Activated naive CD4-positive, alpha-beta T cell treated with anti-CD3 and anti-CD28 coated beads for 36 hours (primary cell): ENCODE data around the gene TRIP13. TPM values are rescaled to one million over a fixed set of nuclear protein-coding genes. Genes with fewer than 3 reads are reported as not detected.
"Not testable (repeated sequence)": the region's sequence is repeated elsewhere in the genome, so short reads cannot be mapped to it uniquely, and the experiment has no call there.

Experiments
- CTCF ChIA-PET: fragments of 350-600 bp; sonication (Branson Sonifier 250); formaldehyde crosslinking; loops from one replicate; lab custom pipeline; 2021; ENCODE audit warnings: antibody characterized with exemption; lab: Charles Lee
- DNase-seq: peaks from one replicate; pipeline ENCODE4 v3.0.0-alpha.2; 2020
- H3K27ac Mint-ChIP-seq: one replicate; pipeline ENCODE4 v1.8.0; 2021; ENCODE audit warnings: mild to moderate bottlenecking, mixed read lengths
- H3K27me3 Mint-ChIP-seq: one replicate; pipeline ENCODE4 v1.8.0; 2021; ENCODE audit warnings: low read depth, mixed read lengths
- H3K36me3 Mint-ChIP-seq: one replicate; pipeline ENCODE4 v1.8.0; 2021; ENCODE audit warnings: low read depth, mixed read lengths
- H3K4me1 Mint-ChIP-seq: one replicate; pipeline ENCODE4 v1.8.0; 2021; ENCODE audit warnings: low read depth, mixed read lengths
- H3K4me3 Mint-ChIP-seq: one replicate; pipeline ENCODE4 v1.8.0; 2021; ENCODE audit warnings: mild to moderate bottlenecking, moderate library complexity, mixed read lengths
- H3K9me3 Mint-ChIP-seq: one replicate; pipeline ENCODE4 v1.8.0; 2021; ENCODE audit warnings: mixed read lengths
- intact Hi-C: fragments of 100-400 bp; cut with micrococcal nuclease; formaldehyde crosslinking; loops from one replicate; pipeline ENCODE4 v1.15.1; 2023
- total RNA-seq, 2 experiments: library from RNA; stranded (reverse); gene quantifications; one replicate each; pipeline ENCODE4 v1.2.3, GENCODE V29; 2021

The TRIP13 gene
- total RNA-seq, 2 experiments from 2014 or later: 24.0 to 29.9 TPM

DNA sequence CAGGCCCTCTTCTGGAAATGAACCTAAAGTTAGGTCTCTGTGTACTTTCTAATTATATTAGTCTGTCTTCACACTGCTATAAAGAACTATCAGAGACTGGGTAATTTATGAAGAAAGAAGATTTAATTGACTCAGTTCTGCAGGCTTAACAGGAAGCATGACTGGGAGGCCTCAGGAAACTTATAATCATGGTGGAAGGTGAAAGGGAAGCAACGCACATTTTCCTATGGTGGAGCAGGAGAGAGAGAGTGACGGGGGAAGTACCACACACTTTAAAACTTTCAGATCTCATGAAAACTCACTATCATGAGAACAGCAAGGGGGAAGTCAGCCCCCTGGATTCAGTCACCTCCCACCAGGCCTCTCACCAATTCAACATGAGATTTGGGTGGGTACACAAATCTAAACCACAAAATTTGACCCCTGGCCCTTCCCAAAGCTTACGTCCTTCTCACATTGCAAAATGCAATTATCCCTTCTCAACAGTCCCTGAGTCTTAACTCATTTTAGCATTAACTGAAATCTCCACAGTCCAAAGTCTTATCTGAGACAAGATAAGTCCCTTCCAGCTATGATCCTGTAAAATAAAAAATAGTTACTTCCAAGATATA, 40.7 kb downstream of the TRIP13 start:
- H3K36me3 Mint-ChIP-seq: no peaks in the 10 kb centered on the region
- intact Hi-C loops: no loop called here
- peaks cover 12% of the 10 kb centered on the region for H3K4me1 Mint-ChIP-seq
- CTCF ChIA-PET: interaction anchor here (0.6 to 2.0 kb wide), 6 partner anchors 10 to 710 kb away, joined by 3 to 9 read pairs (median 3); no protein-coding TSS in a partner anchor
- no peak overlapping the region for H3K27ac Mint-ChIP-seq
- DNase-seq: no peak
- H3K4me3 Mint-ChIP-seq: no peak overlapping the region
- peaks cover 3% of the 10 kb centered on the region for H3K27me3 Mint-ChIP-seq
- no peaks in the 10 kb centered on the region for H3K9me3 Mint-ChIP-seq

DNA sequence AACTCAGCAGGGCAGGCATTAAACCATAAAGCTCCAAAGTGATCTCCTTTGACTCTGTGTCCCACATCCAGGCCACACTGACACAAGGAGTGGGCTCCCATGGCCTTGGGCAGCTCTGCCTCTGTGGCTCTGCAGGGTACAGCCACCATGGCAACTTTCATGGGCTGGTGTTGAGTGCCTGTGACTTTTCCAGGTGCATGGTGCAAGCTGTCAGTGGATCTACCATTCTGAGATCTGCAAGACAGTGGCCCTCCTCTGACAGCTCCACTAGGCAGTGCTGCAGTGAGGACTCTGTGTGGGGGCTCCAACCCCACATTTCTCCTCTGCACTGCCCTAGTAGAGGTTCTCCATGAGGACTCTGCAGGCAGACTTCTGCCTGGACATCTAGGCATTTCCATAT, 41.3 kb downstream of the TRIP13 start:
- H3K4me1 Mint-ChIP-seq: peaks cover 12% of the 10 kb centered on the region
- CTCF ChIA-PET: interaction anchor here (0.6 to 1.5 kb wide), 6 partner anchors 10 to 709 kb away, joined by 3 to 7 read pairs (median 4); no protein-coding TSS in a partner anchor
- DNase-seq, H3K4me3 Mint-ChIP-seq, H3K27ac Mint-ChIP-seq, H3K27me3 Mint-ChIP-seq, H3K9me3 Mint-ChIP-seq, H3K36me3 Mint-ChIP-seq: not testable (repeated sequence)
- intact Hi-C loops: loop anchor here (2.0 kb wide), 2 partner anchors 31 to 77 kb away; no protein-coding TSS in a partner anchor

DNA sequence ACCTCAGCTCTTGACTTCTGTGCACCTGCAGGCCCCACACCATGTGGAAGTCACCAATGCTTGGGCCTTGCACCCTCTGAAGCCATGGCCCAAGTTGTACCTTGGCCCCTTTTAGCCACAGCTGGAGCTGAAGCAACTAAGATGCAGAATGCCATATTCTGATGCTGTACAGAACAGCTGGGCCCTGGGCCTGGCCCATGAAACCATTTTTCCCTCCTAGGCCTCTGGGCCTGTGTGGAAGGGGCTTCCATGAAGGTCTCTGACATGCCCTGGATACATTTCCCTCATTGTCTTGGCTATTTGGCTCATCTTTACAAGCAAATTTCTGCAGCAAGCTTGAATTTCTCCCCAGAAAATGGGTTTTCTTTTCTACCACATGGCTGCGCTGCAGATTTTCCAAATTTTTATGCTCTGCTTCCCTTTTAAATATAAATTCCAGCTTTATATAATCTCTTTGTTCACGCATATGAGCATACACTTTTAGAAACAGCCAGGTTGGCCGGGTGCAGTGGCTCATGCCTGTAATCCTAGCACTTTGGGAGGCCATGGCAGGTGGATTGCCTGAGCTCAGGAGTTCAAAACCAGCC, 41.8 kb downstream of the TRIP13 start:
- not testable (repeated sequence) for H3K36me3 Mint-ChIP-seq, H3K27ac Mint-ChIP-seq, H3K4me3 Mint-ChIP-seq, DNase-seq, H3K27me3 Mint-ChIP-seq, H3K9me3 Mint-ChIP-seq
- intact Hi-C loops: loop anchor here (2.0 kb wide), 2 partner anchors 30 to 76 kb away; no protein-coding TSS in a partner anchor
- peaks cover 12% of the 10 kb centered on the region for H3K4me1 Mint-ChIP-seq
- CTCF ChIA-PET: interaction anchor here (0.6 to 1.5 kb wide), 6 partner anchors 11 to 709 kb away, joined by 3 to 7 read pairs (median 4); no protein-coding TSS in a partner anchor

DNA sequence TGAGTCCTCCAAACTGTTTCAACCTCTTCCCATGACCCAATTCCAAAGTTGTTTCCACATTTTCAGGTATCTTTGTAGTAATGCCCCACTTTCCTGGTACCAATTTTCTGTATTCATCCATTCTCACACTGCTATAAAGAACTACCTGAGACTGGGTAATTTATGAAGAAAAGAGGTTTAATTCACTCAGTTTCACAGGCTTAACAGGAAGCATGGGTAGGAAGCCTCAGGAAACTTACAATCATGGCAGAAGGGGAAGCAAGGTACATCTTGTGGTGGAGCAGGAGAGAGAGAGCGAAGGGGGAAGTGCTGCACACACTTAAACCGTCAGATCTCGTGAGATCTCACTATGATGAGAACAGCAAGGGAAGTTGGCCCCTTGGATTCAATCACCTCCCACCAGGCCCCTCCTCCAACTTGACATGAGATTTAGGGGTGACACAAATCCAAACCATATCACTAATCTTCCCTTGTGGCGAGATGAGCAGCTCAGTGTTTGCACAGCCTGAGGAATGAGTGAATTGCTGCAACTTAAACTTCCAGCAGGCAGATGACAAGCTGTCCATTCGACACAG, 42.9 kb downstream of the TRIP13 start:
- Mint-ChIP-seq H3K27me3 (no peaks in the 10 kb centered on the region), H3K4me1 (peaks cover 12% of the 10 kb centered on the region), H3K27ac (no peak overlapping the region), H3K36me3 (no peaks in the 10 kb centered on the region), H3K9me3 (no peaks in the 10 kb centered on the region), H3K4me3 (no peak overlapping the region)
- no peak for DNase-seq
- intact Hi-C loops: loop anchor here (2.0 kb wide), 2 partner anchors 29 to 75 kb away; no protein-coding TSS in a partner anchor
- CTCF ChIA-PET: interaction anchor here (1.5 kb wide), 1 partner anchor 205 kb away, joined by 5 read pairs; no protein-coding TSS in a partner anchor

DNA sequence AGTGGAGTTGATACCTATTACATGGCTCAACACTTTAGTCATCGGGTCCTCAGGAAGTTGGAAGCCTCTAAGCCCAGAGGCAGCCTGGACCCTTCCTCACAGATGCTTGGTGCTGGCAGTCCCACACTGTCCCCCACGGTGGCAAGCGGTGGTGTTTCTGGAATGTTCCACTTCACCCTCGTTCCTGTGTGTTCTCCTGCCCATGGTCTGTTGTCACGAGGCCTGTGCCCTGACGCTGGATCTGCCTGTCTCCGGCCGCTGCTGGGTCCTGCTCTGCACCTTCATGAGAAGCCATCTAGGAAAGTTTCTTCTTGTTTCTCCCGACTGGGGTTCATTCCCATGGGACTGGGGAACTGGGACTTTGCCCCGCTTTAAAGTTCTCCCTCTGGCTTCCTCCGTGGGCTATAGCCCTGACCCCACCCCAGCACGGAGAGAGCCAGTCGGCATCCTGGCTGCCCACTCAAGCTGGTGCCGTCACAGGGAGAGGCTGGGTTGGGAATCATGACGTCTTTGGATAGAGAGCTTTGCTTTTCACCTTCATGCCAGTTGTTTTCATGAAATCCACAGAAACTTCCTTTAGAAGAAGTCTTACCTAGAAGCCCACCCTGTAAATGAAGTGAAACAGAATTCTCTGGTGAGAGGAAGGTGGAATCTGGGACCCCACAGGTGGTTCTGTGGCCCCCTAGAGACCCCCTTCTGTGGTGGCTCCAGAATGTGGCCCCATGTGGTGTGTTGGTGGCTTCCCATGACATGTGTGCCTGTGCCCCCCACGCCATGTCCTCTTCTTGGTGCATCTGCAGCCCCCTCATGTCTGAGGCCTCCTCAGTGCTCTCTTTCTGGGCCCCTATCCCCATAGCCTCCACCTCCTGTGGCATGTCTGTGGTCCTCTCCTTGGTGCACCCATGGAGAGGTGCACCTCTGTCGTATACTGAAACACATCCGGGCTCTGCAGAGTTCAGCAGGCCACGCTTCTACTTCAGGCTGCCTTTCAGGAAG, 43.8 kb downstream of the TRIP13 start:
- CTCF ChIA-PET: no interaction called here
- Mint-ChIP-seq H3K4me3 (no peak overlapping the region), H3K9me3 (no peaks in the 10 kb centered on the region), H3K36me3 (no peaks in the 10 kb centered on the region), H3K27me3 (no peaks in the 10 kb centered on the region), H3K4me1 (peaks cover 12% of the 10 kb centered on the region), H3K27ac (no peak overlapping the region)
- no peak for DNase-seq
- intact Hi-C loops: no loop called here

DNA sequence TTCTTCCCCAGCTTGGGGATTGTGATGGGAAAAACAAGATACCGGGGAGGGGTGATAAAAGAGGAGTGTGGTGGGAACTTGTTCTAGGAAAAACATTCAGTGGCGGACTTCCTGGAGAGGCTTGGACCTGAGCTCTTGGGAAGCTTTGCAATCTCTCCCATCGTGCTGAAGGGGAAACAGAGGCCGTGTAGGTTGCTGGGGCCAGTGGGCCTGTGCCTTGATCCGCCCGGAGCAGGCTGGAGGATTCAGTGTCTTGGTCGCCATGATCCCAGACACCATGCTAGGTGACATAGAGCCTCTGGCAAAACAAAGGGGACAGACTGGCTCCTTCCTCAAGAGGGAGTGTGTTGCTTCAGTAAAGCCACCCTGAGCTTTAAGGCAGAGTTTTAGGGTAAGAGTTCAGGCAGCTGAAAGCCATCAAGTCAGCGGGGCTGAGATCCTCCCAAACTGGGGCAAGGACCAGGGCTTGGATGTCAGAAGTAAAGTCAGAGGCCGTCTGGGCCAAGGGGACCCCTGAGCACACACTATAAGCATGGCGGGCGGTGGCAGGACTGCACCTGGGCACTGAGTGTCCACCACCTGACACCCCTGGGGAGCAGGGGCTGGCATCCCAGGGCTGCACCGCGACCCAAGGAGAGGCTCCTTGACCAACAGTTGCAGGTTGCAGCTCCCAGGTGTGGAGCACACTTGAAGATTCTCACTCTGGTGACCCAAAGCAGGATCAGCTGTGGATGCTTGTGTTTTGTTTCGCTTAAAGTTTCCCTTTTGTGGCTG, 44.7 kb downstream of the TRIP13 start:
- Mint-ChIP-seq H3K4me3 (no peak overlapping the region), H3K27ac (no peak overlapping the region), H3K9me3 (no peaks in the 10 kb centered on the region), H3K4me1 (peaks cover 12% of the 10 kb centered on the region), H3K36me3 (no peaks in the 10 kb centered on the region), H3K27me3 (peaks cover 3% of the 10 kb centered on the region)
- no peak for DNase-seq
- intact Hi-C loops: no loop called here
- CTCF ChIA-PET: no interaction called here

DNA sequence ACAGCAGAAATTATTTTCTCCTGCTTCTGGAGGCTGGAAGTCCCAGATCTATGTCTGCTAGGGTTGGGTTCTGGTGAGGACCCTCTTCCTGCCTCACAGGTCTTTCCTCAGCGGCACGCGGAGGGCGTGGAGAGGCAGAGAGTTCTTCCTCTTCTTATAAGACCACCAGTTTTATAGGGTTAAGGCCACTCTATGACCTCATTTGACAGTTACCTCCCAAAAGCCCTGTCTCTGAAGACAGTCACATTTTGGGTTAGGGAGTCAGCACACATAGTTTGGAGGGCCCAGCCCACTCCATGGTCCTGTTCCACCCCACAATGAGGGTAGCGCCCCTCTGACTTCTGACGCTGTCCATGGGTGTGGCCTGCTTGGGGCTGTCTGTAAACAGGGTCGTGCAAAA, 46.7 kb downstream of the TRIP13 start:
- no peaks in the 10 kb centered on the region for H3K36me3 Mint-ChIP-seq
- no peak overlapping the region for H3K4me3 Mint-ChIP-seq
- CTCF ChIA-PET: no interaction called here
- no peak for DNase-seq
- H3K27ac Mint-ChIP-seq: no peak overlapping the region
- intact Hi-C loops: no loop called here
- H3K4me1 Mint-ChIP-seq: peaks cover 3% of the 10 kb centered on the region
- no peaks in the 10 kb centered on the region for H3K9me3 Mint-ChIP-seq
- H3K27me3 Mint-ChIP-seq: peaks cover 10% of the 10 kb centered on the region

DNA sequence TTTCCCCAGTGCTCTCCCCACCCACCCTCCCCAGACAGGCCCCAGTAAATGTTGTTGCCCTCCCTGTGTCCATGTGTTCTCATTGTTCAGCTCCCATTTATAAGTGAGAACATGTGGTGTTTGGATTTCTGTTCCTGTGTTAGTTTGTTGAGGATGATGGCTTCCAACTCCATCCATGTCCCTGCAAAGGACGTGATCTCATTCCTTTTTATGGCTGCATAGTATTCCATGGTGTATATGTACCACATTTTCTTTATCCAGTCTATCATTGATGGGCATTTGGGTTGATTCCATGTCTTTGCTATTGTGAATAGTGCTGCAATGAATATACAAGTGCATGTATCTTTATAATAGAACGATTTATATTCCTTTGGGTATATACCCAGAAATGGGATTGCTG, 48.1 kb downstream of the TRIP13 start:
- DNase-seq, CTCF ChIA-PET: not testable (repeated sequence)

DNA sequence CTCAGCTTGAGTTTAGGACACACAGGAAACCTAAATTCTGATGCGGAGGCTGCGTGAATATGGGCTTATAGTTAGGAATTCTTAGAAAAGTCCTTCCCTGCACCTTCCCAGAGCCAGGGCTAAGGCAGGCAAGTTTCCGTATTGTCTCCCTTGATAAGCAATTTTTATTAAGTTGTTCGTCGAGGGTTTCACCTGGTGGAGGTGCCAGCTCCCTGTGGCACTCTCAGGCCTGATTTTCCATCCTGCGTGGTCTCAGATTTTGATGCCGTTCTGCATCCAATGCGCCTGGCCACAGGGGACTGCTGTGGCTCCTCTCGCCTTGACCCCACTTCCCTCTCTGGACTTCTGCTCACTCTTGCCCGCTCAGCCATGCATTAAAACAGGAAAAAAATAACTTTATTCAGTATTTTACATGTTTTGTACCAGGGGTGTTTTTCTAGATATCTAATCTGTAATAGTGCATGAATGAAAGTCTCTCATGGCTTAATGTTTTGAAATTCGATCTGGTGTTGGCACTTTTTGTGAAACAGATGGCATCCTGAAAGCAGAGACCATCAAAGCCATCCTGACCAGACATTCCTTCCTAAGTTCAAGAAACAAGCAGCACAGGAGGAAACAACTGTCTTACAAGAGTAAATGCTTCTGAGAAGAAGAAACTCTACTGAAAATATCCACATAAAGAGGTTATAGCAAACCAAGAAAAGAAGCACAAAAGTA, 50.7 kb downstream of the TRIP13 start:
- no peak for DNase-seq
- intact Hi-C loops: no loop called here
- Mint-ChIP-seq H3K4me1 (no peaks in the 10 kb centered on the region), H3K4me3 (no peak overlapping the region), H3K9me3 (no peaks in the 10 kb centered on the region), H3K27me3 (peaks cover 36% of the 10 kb centered on the region), H3K27ac (no peak overlapping the region), H3K36me3 (no peaks in the 10 kb centered on the region)
- CTCF ChIA-PET: no interaction called here

More for the DNA sequence above, 48.1 kb downstream of the TRIP13 start:
- H3K4me1 Mint-ChIP-seq, H3K36me3 Mint-ChIP-seq, H3K27ac Mint-ChIP-seq, H3K4me3 Mint-ChIP-seq, H3K9me3 Mint-ChIP-seq, intact Hi-C loops: not testable (repeated sequence)
- H3K27me3 Mint-ChIP-seq: peaks cover 18% of the 10 kb centered on the region

DNA sequence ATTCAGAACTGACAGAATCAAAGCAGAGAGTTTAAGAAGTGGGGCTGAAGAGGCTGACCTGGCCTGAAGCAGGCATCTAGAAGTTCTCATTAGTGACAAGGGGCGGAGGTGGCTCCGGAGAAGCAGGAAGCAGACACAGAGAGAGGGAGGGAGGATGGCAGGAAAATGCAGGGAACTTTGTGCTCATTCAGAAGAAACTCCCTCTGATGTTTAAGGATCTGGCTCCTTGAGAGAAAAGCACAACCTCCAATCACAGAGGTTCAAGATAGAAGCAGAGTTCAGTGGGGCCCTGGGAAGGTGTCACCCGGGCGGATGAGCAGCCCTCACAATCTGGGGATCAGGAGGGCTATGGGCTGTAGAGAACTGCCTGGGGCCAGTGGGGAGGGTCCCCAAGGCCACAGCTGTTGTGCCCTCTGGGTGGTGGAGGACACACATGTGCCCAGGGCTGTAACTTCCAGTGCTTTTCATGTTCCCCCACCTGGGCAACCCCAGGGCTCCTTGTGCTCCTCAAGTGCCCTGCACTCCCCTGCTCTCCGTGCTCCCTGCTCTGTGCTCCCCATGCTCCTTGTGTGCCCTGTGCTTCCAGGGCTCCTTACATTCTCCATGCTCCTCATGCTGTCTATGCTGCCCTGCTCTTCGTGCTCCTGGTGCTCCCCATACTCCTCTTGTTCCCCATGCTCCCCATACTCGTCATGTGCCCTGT, 51.4 kb downstream of the TRIP13 start:
- Mint-ChIP-seq H3K4me1 (no peaks in the 10 kb centered on the region), H3K36me3 (no peaks in the 10 kb centered on the region), H3K4me3 (no peak overlapping the region), H3K27me3 (peaks cover 37% of the 10 kb centered on the region), H3K27ac (no peak overlapping the region), H3K9me3 (no peaks in the 10 kb centered on the region)
- intact Hi-C loops: no loop called here
- no peak for DNase-seq
- CTCF ChIA-PET: no interaction called here

DNA sequence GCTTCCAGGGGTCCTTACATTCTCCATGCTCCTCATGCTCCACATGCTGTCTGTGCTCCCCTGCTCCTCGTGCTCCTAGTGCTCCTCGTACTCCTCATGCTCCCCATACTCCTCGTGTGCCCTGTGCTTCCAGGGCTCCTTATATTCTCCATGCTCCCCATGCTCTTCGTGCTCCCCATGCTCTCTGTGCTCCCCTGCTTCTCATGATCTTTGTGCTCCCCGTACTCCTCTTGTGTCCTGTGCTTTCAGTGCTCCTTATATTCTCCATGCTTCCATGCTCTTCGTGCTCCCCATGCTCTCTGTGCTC, 51.9 kb downstream of the TRIP13 start:
- H3K9me3 Mint-ChIP-seq: no peaks in the 10 kb centered on the region
- H3K4me3 Mint-ChIP-seq: no peak overlapping the region
- CTCF ChIA-PET: no interaction called here
- no peaks in the 10 kb centered on the region for H3K36me3 Mint-ChIP-seq
- no peak for DNase-seq
- no peaks in the 10 kb centered on the region for H3K4me1 Mint-ChIP-seq
- peaks cover 37% of the 10 kb centered on the region for H3K27me3 Mint-ChIP-seq
- H3K27ac Mint-ChIP-seq: no peak overlapping the region
- intact Hi-C loops: no loop called here
